ENCODE data around the gene ARHGEF40. TPM values are rescaled to one million over a fixed set of nuclear protein-coding genes. Genes with fewer than 3 reads are reported as not detected.

ARHGEF40 gene
- total and polyA plus RNA-seq, 2 donors (not counting 1 experiment from before 2014, with no cell fraction given), result 1.0 to 1.7 TPM

DNA sequence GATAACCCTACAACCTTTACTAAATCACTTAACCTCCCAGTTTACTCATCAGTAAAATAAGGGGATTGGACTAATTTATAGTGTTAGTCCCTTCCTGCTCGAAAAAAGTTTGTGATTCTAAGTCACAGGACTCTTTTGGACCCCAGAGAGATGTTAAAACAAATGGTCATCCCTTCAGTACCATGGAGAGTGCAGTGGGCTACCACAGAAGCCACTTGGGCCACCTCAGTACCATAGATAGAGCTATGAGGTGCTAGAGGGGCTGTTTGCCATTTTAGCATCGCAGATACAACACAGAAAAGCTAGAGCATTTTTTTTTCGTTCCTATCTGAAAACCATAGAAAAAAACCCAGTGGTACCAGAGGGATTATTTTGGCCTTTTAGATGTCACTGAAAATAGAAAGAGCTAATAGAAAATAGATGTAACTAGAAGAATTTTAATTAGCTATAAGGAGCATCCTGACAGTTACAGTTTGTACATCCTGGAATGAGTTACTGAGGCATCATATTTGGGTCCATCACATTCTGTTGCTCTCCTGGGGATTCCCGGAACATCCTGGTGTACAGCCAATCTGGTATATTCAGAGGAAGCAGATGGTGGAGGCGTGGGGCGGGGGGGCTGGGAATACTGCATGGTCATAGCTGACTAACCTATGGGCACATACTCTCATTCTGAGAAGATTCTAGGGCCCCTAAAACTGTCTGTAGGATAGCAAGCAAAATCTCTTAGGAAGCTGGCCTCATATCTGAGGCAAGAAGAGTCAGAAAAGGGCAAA, 25.5 kb downstream of the ARHGEF40 start:
- Histone ChIP-seq H3K9me3 (ENCODE audit: control extremely low read depth in 1 of 3, control insufficient read depth in 2 of 3, insufficient read depth in 1 of 3, low read length in 2 of 3) (no peaks in the 10 kb centered on the region), H3K9ac (ENCODE audit: low read length) (no peak overlapping the region), H3K36me3 (replicated peaks in 1 of 2; ENCODE audit: control extremely low read depth in 1 of 2, control insufficient read depth in 1 of 2, extremely low read depth in 1 of 2, insufficient read depth in 2 of 2, low read length in 1 of 2) (no peaks in the 10 kb centered on the region), H2AFZ (ENCODE audit: insufficient read depth, low read depth, low read length, poor library complexity, severe bottlenecking) (no peak overlapping the region), H3K4me1 (ENCODE audit: control insufficient read depth in 2 of 2, insufficient read depth in 2 of 2, low read length in 2 of 2) (peaks cover 13 to 23% of the 10 kb centered on the region in 2 donors), H3K4me3 (ENCODE audit: control extremely low read depth in 1 of 5, extremely low read depth in 1 of 5, insufficient read depth in 1 of 5, low read depth in 2 of 5, low read length in 4 of 5) (no peak overlapping the region), H3K27me3 (replicated peaks in 1 of 4; ENCODE audit: control extremely low read depth in 1 of 4, control insufficient read depth in 3 of 4, insufficient read depth in 4 of 4, low read length in 3 of 4) (peaks cover 0 to 22% (median 12%) of the 10 kb centered on the region in 4 experiments), H4K20me1 (ENCODE audit: control insufficient read depth, insufficient read depth, low read length, poor library complexity, severe bottlenecking) (no peaks in the 10 kb centered on the region), H3K79me2 (ENCODE audit: control insufficient read depth, insufficient read depth, low read length) (no peaks in the 10 kb centered on the region), H3K4me2 (replicated peaks; ENCODE audit: low read depth, low read length, poor library complexity, severe bottlenecking) (no peak overlapping the region), H3K27ac (ENCODE audit: low read length in 2 of 2) (no peak overlapping the region)
- Mint-ChIP-seq H3K9me3 (ENCODE audit: insufficient read depth) (no peaks in the 10 kb centered on the region), H3K4me1 (peaks cover 18% of the 10 kb centered on the region), H3K27ac (no peak overlapping the region), H3K4me3 (no peak overlapping the region), H3K27me3 (peaks cover 16% of the 10 kb centered on the region)
- intact Hi-C loops (cut with micrococcal nuclease), result no loop called here
- CTCF ChIA-PET, result interaction anchor here (1.0 to 7.5 kb wide), 6 partner anchors 8 to 80 kb away, joined by 3 to 171 read pairs (median 87); partner anchors contain the start of genes ARHGEF40 and TMEM253
- no peak for ATAC-seq (ENCODE audit: low read depth)
- POLR2A ChIA-PET, result no interaction called here
- no peak for DNase-seq
- 100% methylated on average over 2 of the region's 6 CpGs for WGBS (ENCODE audit: insufficient coverage)
- TF ChIP-seq EZH2 (IDR thresholded peaks at IDR 0.05; ENCODE audit: borderline replicate concordance, insufficient read depth, low read depth, low read length, poor library complexity, severe bottlenecking), result no peak

DNA sequence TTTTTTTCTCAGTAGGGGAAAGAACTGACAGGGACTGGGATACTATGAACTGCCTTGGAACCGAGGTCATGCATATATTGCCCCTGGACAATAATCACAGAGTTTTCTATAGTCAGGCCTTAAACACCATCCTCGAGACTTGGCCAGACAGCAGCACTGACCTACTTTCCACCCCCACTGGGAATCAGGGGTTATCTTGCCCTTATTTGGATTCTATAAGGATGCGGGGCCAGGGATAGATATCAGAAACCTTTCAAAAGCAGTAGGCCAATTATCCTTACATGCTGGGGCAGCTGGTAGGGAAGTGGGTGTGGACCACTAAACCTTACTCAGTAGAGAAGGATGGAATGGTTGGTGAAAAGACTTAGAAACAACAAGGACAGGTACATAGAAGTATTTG, 26.3 kb downstream of the ARHGEF40 start:
- no peak overlapping the region for H2AFZ ChIP-seq (ENCODE audit: insufficient read depth, low read depth, low read length, poor library complexity, severe bottlenecking)
- no peak for TF ChIP-seq EZH2 (IDR thresholded peaks at IDR 0.05; ENCODE audit: borderline replicate concordance, insufficient read depth, low read depth, low read length, poor library complexity, severe bottlenecking)
- TF ChIP-seq, protein P1, sequence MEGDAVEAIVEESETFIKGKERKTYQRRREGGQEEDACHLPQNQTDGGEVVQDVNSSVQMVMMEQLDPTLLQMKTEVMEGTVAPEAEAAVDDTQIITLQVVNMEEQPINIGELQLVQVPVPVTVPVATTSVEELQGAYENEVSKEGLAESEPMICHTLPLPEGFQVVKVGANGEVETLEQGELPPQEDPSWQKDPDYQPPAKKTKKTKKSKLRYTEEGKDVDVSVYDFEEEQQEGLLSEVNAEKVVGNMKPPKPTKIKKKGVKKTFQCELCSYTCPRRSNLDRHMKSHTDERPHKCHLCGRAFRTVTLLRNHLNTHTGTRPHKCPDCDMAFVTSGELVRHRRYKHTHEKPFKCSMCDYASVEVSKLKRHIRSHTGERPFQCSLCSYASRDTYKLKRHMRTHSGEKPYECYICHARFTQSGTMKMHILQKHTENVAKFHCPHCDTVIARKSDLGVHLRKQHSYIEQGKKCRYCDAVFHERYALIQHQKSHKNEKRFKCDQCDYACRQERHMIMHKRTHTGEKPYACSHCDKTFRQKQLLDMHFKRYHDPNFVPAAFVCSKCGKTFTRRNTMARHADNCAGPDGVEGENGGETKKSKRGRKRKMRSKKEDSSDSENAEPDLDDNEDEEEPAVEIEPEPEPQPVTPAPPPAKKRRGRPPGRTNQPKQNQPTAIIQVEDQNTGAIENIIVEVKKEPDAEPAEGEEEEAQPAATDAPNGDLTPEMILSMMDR (IDR thresholded peaks at IDR 0.05), result no peak
- H3K36me3 ChIP-seq (replicated peaks in 1 of 2; ENCODE audit: control extremely low read depth in 1 of 2, control insufficient read depth in 1 of 2, extremely low read depth in 1 of 2, insufficient read depth in 2 of 2, low read length in 1 of 2), result no peaks in the 10 kb centered on the region
- Mint-ChIP-seq H3K4me3 (peak overlapping the region; percentile 78), H3K27ac (peak overlapping the region; percentile 37), H3K4me1 (peaks cover 18% of the 10 kb centered on the region), H3K27me3 (peaks cover 24% of the 10 kb centered on the region), H3K9me3 (ENCODE audit: insufficient read depth) (no peaks in the 10 kb centered on the region)
- intact Hi-C loops (cut with micrococcal nuclease), result no loop called here
- H3K4me3 ChIP-seq (ENCODE audit: control extremely low read depth in 1 of 5, extremely low read depth in 1 of 5, insufficient read depth in 1 of 5, low read depth in 2 of 5, low read length in 4 of 5), result no peak overlapping the region
- H3K9ac ChIP-seq (ENCODE audit: low read length), result no peak overlapping the region
- no peaks in the 10 kb centered on the region for H3K9me3 ChIP-seq (ENCODE audit: control extremely low read depth in 1 of 3, control insufficient read depth in 2 of 3, insufficient read depth in 1 of 3, low read length in 2 of 3)
- peaks cover 13 to 23% of the 10 kb centered on the region in 2 donors for H3K4me1 ChIP-seq (ENCODE audit: control insufficient read depth in 2 of 2, insufficient read depth in 2 of 2, low read length in 2 of 2)
- whole genome bisulfite sequencing (ENCODE audit: insufficient coverage), result 67% methylated on average over 1 of the region's 3 CpGs
- H3K27me3 ChIP-seq (replicated peaks in 1 of 4; ENCODE audit: control extremely low read depth in 1 of 4, control insufficient read depth in 3 of 4, insufficient read depth in 4 of 4, low read length in 3 of 4), result peaks cover 0 to 27% (median 16%) of the 10 kb centered on the region in 4 experiments
- no peak overlapping the region for H3K4me2 ChIP-seq (replicated peaks; ENCODE audit: low read depth, low read length, poor library complexity, severe bottlenecking)
- no peaks in the 10 kb centered on the region for H3K79me2 ChIP-seq (ENCODE audit: control insufficient read depth, insufficient read depth, low read length)
- H3K27ac ChIP-seq (ENCODE audit: low read length in 2 of 2), result no peak overlapping the region
- ChIA-PET CTCF (interaction anchor here (2.0 to 7.5 kb wide), 5 partner anchors 8 to 81 kb away, joined by 6 to 171 read pairs (median 153); partner anchors contain the start of genes ARHGEF40 and TMEM253), POLR2A (no interaction called here)
- no peaks in the 10 kb centered on the region for H4K20me1 ChIP-seq (ENCODE audit: control insufficient read depth, insufficient read depth, low read length, poor library complexity, severe bottlenecking)
- ATAC-seq (ENCODE audit: low read depth) (no peak), DNase-seq (no peak)

Measured in B cell (primary cell).